GM12878 (cell line): ENCODE results near the gene GRIPAP1. TPM values are rescaled to one million over a fixed set of nuclear protein-coding genes. Genes with fewer than 3 reads are reported as not detected.

Experiments
- ATAC-seq: fragments of 200-7000 bp; cut with Tn5 transposase; 3 replicates; pipeline ENCODE4 v1.9.1; 2020; ENCODE audit warnings: mild to moderate bottlenecking, moderate library complexity
- BruUV-seq: library from RNA; stranded (reverse); fragments of 400-500 nt; replicated peaks from 2 replicates; lab custom pipeline; 2021; lab: Mats Ljungman, UMichigan
- CTCF ChIA-PET: fragments of 300-600 bp; sonication (Branson Sonifier 250); formaldehyde crosslinking; extraction: SDS; loops from one replicate; lab custom pipeline; 2021; ENCODE audit warnings: inconsistent platforms; lab: Yijun Ruan, JAX
- POLR2A ChIA-PET: fragments of 350-600 bp; formaldehyde crosslinking; extraction: SDS; loops from one replicate; lab custom pipeline; 2021; ENCODE audit warnings: inconsistent platforms; lab: Charles Lee
- RAD21 ChIA-PET: fragments of 300-600 bp; sonication (Branson Sonifier 250); formaldehyde crosslinking; loops from one replicate; lab custom pipeline; 2023; ENCODE audit warnings: antibody characterized with exemption; ENCODE audit not compliant: unreplicated experiment; lab: Charles Lee
- SMC1A ChIA-PET: fragments of 300-600 bp; sonication (Branson Sonifier 250); formaldehyde crosslinking; loops from one replicate; lab custom pipeline; 2023; ENCODE audit not compliant: unreplicated experiment, uncharacterized antibody; lab: Charles Lee
- DNase-seq: peaks from one replicate; pipeline ENCODE4 v3.0.0-alpha.2; 2011; ENCODE audit warnings: low read depth, low spot score
- FAIRE-seq: peaks from 3 replicates; lab custom pipeline; 2011; peaks lifted over from hg19 to GRCh38; lab: Jason Lieb, UNC
- H2AFZ ChIP-seq: 2 replicates; pipeline ENCODE4 v1.6.0; 2011; ENCODE audit warnings: low read depth, low read length, control low read depth; ENCODE audit not compliant: control insufficient read depth
- H3K27ac ChIP-seq: 2 replicates; pipeline ENCODE4 v1.5.1; 2011; ENCODE audit warnings: control low read depth; ENCODE audit not compliant: control insufficient read depth, insufficient read depth
- H3K27me3 ChIP-seq, 2 experiments: replicated peaks in 1 of 2; 2 replicates each; pipeline versions ENCODE4 v1.6.0 to v1.6.1; 2011; ENCODE audit warnings: low read length in 1 of 2; ENCODE audit not compliant: control insufficient read depth in 2 of 2, insufficient read depth in 2 of 2
- H3K36me3 ChIP-seq, 2 experiments: 2 replicates each; pipeline ENCODE4 v1.5.1; 2011; ENCODE audit warnings: low read length in 1 of 2; ENCODE audit not compliant: control insufficient read depth in 2 of 2, insufficient read depth in 2 of 2
- H3K4me1 ChIP-seq: 2 replicates; pipeline ENCODE4 v1.6.1; 2011; ENCODE audit warnings: mild to moderate bottlenecking, low read length, moderate library complexity, mixed read lengths; ENCODE audit not compliant: control insufficient read depth, insufficient read depth
- H3K4me2 ChIP-seq: 2 replicates; pipeline ENCODE4 v1.6.0; 2011; ENCODE audit warnings: control low read depth; ENCODE audit not compliant: control insufficient read depth, insufficient read depth
- H3K4me3 ChIP-seq: fragments of 200-600 bp; sonication (generic); 2 replicates; pipeline ENCODE4 v1.5.1; 2016
- H3K79me2 ChIP-seq: 2 replicates; pipeline ENCODE4 v1.6.0; 2011; ENCODE audit warnings: low read length; ENCODE audit not compliant: control insufficient read depth, insufficient read depth
- H3K9ac ChIP-seq: 2 replicates; pipeline ENCODE4 v1.8.0; 2011; ENCODE audit warnings: low read length, control low read depth, mixed read lengths; ENCODE audit not compliant: control insufficient read depth, insufficient read depth
- H3K9me3 ChIP-seq: replicated peaks from 3 replicates; pipeline ENCODE4 v1.5.1; 2011; ENCODE audit warnings: mild to moderate bottlenecking, low read length; ENCODE audit not compliant: control insufficient read depth, insufficient read depth
- H4K20me1 ChIP-seq: 2 replicates; pipeline ENCODE4 v1.6.0; 2011; ENCODE audit not compliant: control insufficient read depth, insufficient read depth
- ASH2L ChIP-seq: fragments of 300-600, 200-600 bp; sonication (generic); IDR thresholded peaks from 2 replicates; pipeline ENCODE4 v1.6.1; 2017; ENCODE audit warnings: low read depth, mild to moderate bottlenecking, borderline replicate concordance
- BACH1 ChIP-seq: fragments of 450-650 bp; IDR thresholded peaks from 2 replicates; pipeline ENCODE4 v1.6.1; 2017; ENCODE audit warnings: mild to moderate bottlenecking, borderline replicate concordance
- CHD2 ChIP-seq: IDR thresholded peaks from 2 replicates; pipeline ENCODE4 v1.6.1; 2011; ENCODE audit warnings: low read depth, low read length, improper control_type of control experiment, borderline replicate concordance
- RBBP5 ChIP-seq: fragments of 200-600 bp; sonication (generic); conservative IDR thresholded peaks from 2 replicates; pipeline ENCODE4 v1.6.1; 2016
- TCF3 ChIP-seq: IDR thresholded peaks from 2 replicates; pipeline ENCODE4 v1.6.1; 2012; ENCODE audit warnings: low read depth, mild to moderate bottlenecking, low read length, borderline replicate concordance; ENCODE audit not compliant: insufficient read depth
- WGBS: methylation state at CpG from one replicate; pipeline ENCODE4 v1.1.6; 2016; ENCODE audit warnings: low lambda C conversion rate; ENCODE audit not compliant: insufficient replicate concordance, insufficient coverage; ENCODE audit errors: missing lambda C conversion rate; 5-methylcytosine and 5-hydroxymethylcytosine counted together
- in situ Hi-C: fragments of 300-500 bp; cut with MboI; formaldehyde crosslinking; loops from 9 replicates; pipeline ENCODE4 v1.14.3; 2018; ENCODE audit warnings: mixed read lengths
- intact Hi-C: fragments of 100-400 bp; cut with micrococcal nuclease; formaldehyde crosslinking; loops from one replicate; pipeline ENCODE4 v1.14.2; 2022; ENCODE audit not compliant: unreplicated experiment
- polyA plus RNA-seq, 11 experiments: library from polyadenylated mRNA; depleted of rRNA in 4 of 11; unstranded in 6 of 11; stranded (reverse) in 5 of 11; fragments of >200 nt; fragmentation: Nextera tagmentation in 4 of 11; fragmentation: Illumina TruSeq in 1 of 11; extraction: Ambion mirVana in 4 of 11; extraction: Trizol in 1 of 11; gene quantifications; 1 replicate in 1 of 11; 2 replicates in 10 of 11; pipeline versions ENCODE4 v1.2.1 to v1.2.3, GENCODE V29; 2011 to 2016; ENCODE audit warnings: inconsistent platforms in 2 of 11, missing spikeins in 2 of 11, low read depth in 1 of 11
- total RNA-seq, 4 experiments: library from RNA; depleted of rRNA in 3 of 4; stranded (reverse); fragments of >200 nt in 3 of 4; fragmentation: Illumina TruSeq in 1 of 4; extraction: Trizol in 1 of 4; gene quantifications; 2 replicates each; pipeline versions ENCODE4 v1.2.1 to v1.2.3, GENCODE V29; 2013 to 2021
- TF ChIP-seq, protein P1 (sequence below): IDR thresholded peaks from 2 replicates; pipeline ENCODE4 v1.6.1; 2012; ENCODE audit warnings: low read depth, low read length, improper control_type of control experiment

Gene GRIPAP1
- total and polyA plus RNA-seq, 10 of the 15 experiments (the other 5 are each of a cell fraction or from before 2014, with no cell fraction given): 4.2 to 44.7 (median 25.8) TPM

DNA sequence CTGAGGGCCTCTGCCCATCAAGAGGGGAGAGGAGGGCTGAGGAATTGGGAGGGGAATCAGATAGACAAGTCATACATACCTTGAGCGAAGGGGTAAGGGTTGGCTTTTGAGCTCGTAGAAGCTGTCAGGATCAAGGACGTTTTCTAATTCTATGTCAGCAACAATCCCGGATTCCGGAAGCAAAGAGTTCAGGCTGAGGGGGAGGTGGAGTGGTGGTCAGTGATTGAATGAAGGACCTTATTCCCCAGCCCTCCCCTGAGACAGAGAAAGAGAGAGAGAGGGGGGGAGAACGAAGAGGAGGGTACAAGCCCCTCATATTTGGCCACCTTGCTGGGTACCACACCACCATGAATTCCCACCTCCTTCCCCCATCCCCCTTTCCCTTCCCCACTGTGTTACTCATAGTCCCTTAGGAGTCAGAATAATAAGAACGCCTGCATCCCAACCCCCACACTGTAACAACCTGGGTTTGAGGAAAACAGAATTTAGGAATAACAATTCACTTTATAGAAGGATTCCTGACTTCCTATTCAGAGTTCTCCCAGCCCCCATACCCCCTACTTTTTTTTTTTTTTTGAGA lies 38.4 kb upstream of the GRIPAP1 start (continued):
- no peak for TF ChIP-seq CHD2
- TF ChIP-seq, all 136 proteins: peak for 0

DNA sequence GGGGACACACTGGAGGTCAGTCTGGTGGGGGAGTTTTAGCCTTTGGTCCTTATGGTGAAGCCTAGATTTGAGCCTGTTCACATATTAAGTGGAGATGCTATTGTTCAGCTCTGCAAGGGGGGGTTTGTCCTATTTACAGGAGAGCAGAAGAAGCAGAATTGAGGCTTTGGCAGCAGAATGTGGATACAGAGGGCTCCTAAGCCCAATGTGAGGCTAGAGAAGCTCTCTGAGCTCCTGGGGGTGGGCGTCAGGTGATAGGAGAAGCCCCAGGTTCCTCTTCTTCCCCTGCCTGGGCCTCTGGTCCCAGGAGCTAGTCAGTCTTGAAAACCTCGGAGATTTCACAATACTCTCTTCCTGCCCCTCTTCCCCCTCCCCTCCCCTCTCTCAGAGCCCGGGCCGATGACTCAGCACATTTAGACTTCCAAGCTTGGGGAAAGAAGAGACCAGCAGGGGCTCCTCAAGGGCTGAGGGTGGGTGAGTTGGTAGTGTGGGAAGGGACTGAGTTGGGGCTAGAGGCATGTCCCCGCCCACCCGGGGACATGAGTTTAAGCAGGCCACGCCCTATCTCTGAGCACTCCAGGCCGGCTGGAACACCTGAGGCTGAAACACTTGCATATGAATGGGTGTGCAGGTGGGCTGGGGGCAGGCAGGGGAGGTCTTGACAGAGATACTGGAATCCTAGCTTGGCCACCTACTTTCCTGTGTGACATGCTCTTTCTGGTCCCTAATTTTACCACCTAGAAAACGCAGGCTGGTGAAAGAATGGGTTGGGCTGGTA lies 37.7 kb upstream of the GRIPAP1 start:
- peak overlapping the region; percentile 22 for H3K27ac ChIP-seq
- H2AFZ ChIP-seq: no peak overlapping the region
- H3K27me3 ChIP-seq: no peaks in the 10 kb centered on the region
- H3K4me3 ChIP-seq: peak overlapping the region; percentile 17; the same call in 1 of the 2 replicates
- peaks cover 29% of the 10 kb centered on the region for H3K79me2 ChIP-seq
- RAD21 ChIA-PET: no interaction called here
- BruUV-seq: no TSS peak
- 38% methylated on average over 7 of the region's 9 CpGs for WGBS
- no peaks in the 10 kb centered on the region for H3K9me3 ChIP-seq
- peaks cover 5% of the 10 kb centered on the region; the same call in 1 of the 2 replicates for H3K4me1 ChIP-seq
- H3K36me3 ChIP-seq: peaks cover 2 to 5% of the 10 kb centered on the region in 2 experiments; a peak in 2 of 4 replicates
- SMC1A ChIA-PET: no interaction called here
- no peak for FAIRE-seq
- peak; percentile 23; the same call in 2 of the 3 replicates for ATAC-seq
- no peaks in the 10 kb centered on the region for H4K20me1 ChIP-seq
- CTCF ChIA-PET: interaction anchor here (0.8 to 1.5 kb wide), 3 partner anchors 12 to 81 kb away, joined by 3 to 4 read pairs (median 3); no protein-coding TSS in a partner anchor
- TF ChIP-seq RBBP5 (no peak), ASH2L (no peak), TCF3 (no peak), BACH1 (peak; percentile 92)
- TF ChIP-seq, protein P1, sequence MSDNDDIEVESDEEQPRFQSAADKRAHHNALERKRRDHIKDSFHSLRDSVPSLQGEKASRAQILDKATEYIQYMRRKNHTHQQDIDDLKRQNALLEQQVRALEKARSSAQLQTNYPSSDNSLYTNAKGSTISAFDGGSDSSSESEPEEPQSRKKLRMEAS: no peak
- H3K9ac ChIP-seq: peak overlapping the region; percentile 4; the same call in 1 of the 2 replicates
- intact Hi-C loops: loop anchor here (5.0 kb wide), 5 partner anchors 37 to 407 kb away; partner anchors contain the start of genes GRIPAP1, HDAC6, PIM2 and PQBP1
- no peak for DNase-seq
- POLR2A ChIA-PET: no interaction called here
- peak overlapping the region; percentile 30 for H3K4me2 ChIP-seq
- in situ Hi-C loops: loop anchor here (5.0 kb wide), 1 partner anchor 72 kb away; no protein-coding TSS in a partner anchor
